Glutamatergic neuron (in vitro differentiated cells): ENCODE results near the gene CCDC3. TPM values are rescaled to one million over a fixed set of nuclear protein-coding genes. Genes with fewer than 3 reads are reported as not detected.
A peak's percentile ranks its signal among the peaks of the same experiment; 100 is the strongest.

Source experiments
- DNase-seq: peaks from one replicate; pipeline ENCODE4 v3.0.0; 2022
- H3K27ac Mint-ChIP-seq: one replicate; pipeline ENCODE4 v1.8.0; 2020; ENCODE audit warnings: mild to moderate bottlenecking, mixed read lengths, inconsistent platforms; ENCODE audit not compliant: unreplicated experiment
- H3K27me3 Mint-ChIP-seq: one replicate; pipeline ENCODE4 v1.8.0; 2020; ENCODE audit warnings: mild to moderate bottlenecking, moderate library complexity, mixed read lengths, inconsistent platforms; ENCODE audit not compliant: unreplicated experiment
- H3K36me3 Mint-ChIP-seq: one replicate; pipeline ENCODE4 v1.8.0; 2020; ENCODE audit warnings: mild to moderate bottlenecking, mixed read lengths, inconsistent platforms; ENCODE audit not compliant: unreplicated experiment
- H3K4me1 Mint-ChIP-seq: one replicate; pipeline ENCODE4 v1.8.0; 2020; ENCODE audit warnings: mild to moderate bottlenecking, low read depth, mixed read lengths, inconsistent platforms; ENCODE audit not compliant: unreplicated experiment
- H3K4me3 Mint-ChIP-seq: one replicate; pipeline ENCODE4 v1.8.0; 2020; ENCODE audit warnings: mild to moderate bottlenecking, mixed read lengths, inconsistent platforms; ENCODE audit not compliant: unreplicated experiment
- H3K9me3 Mint-ChIP-seq: one replicate; pipeline ENCODE4 v1.8.0; 2020; ENCODE audit warnings: mild to moderate bottlenecking, moderate library complexity, mixed read lengths, inconsistent platforms; ENCODE audit not compliant: unreplicated experiment
- CTCF ChIP-seq: fragments of 200-600 bp; sonication (generic); IDR thresholded peaks from one replicate; pipeline ENCODE4 v1.5.0; 2021; ENCODE audit not compliant: partially characterized antibody, unreplicated experiment
- total RNA-seq: library from RNA; stranded (reverse); fragmentation: NEBNext Ultra II Directional; extraction: Animal tissue kit (Norgen Biotek cat#: 25700); gene quantifications from one replicate; pipeline ENCODE4 v1.2.1, GENCODE V29; 2021; ENCODE audit not compliant: unreplicated experiment

The CCDC3 gene
- total RNA-seq, 1 donor from 2014 or later = 13.8 TPM

- Mint-ChIP-seq H3K4me1 (no peaks in the 10 kb centered on the region), H3K4me3 (peak overlapping the region; percentile 78), H3K36me3 (peaks cover 7% of the 10 kb centered on the region), H3K27ac (no peak overlapping the region), H3K9me3 (peaks cover 4% of the 10 kb centered on the region), H3K27me3 (peaks cover 15% of the 10 kb centered on the region)
- no peak for TF ChIP-seq CTCF
- DNase-seq = no peak
Measured at GRCh38 chr10:13003004-13003403, 1.5 kb upstream of the CCDC3 start.

GRCh38 chr10:13001887-13002212 is 337 bp upstream of the CCDC3 start:
- no peak for DNase-seq
- H3K27me3 Mint-ChIP-seq = peaks cover 13% of the 10 kb centered on the region

GRCh38 chr10:13000431-13000830 is 1.1 kb downstream of the CCDC3 start:
- Mint-ChIP-seq H3K4me3 (peak overlapping the region; percentile 82), H3K9me3 (peaks cover 4% of the 10 kb centered on the region), H3K27ac (no peak overlapping the region), H3K4me1 (no peaks in the 10 kb centered on the region), H3K36me3 (peaks cover 7% of the 10 kb centered on the region), H3K27me3 (peaks cover 13% of the 10 kb centered on the region)
- no peak for TF ChIP-seq CTCF
- DNase-seq = no peak

More at GRCh38 chr10:13001887-13002212, 337 bp upstream of the CCDC3 start:
- peak overlapping the region; percentile 78 for H3K4me3 Mint-ChIP-seq
- peaks cover 4% of the 10 kb centered on the region for H3K9me3 Mint-ChIP-seq
- no peaks in the 10 kb centered on the region for H3K4me1 Mint-ChIP-seq
- no peak for TF ChIP-seq CTCF
- peaks cover 7% of the 10 kb centered on the region for H3K36me3 Mint-ChIP-seq
- no peak overlapping the region for H3K27ac Mint-ChIP-seq

GRCh38 chr10:12999849-13000248 is 1.7 kb downstream of the CCDC3 start:
- H3K36me3 Mint-ChIP-seq = peaks cover 7% of the 10 kb centered on the region
- no peak for TF ChIP-seq CTCF
- peak overlapping the region; percentile 16 for H3K4me3 Mint-ChIP-seq
- H3K27me3 Mint-ChIP-seq = peaks cover 12% of the 10 kb centered on the region
- H3K27ac Mint-ChIP-seq = no peak overlapping the region
- no peak for DNase-seq
- peaks cover 3% of the 10 kb centered on the region for H3K9me3 Mint-ChIP-seq
- H3K4me1 Mint-ChIP-seq = no peaks in the 10 kb centered on the region

GRCh38 chr10:12995425-12995861 is 6.1 kb downstream of the CCDC3 start:
- no peaks in the 10 kb centered on the region for H3K9me3 Mint-ChIP-seq
- H3K4me3 Mint-ChIP-seq = no peak overlapping the region
- peaks cover 4% of the 10 kb centered on the region for H3K36me3 Mint-ChIP-seq
- TF ChIP-seq CTCF = no peak
- no peak for DNase-seq
- H3K27me3 Mint-ChIP-seq = peaks cover 6% of the 10 kb centered on the region
- no peaks in the 10 kb centered on the region for H3K4me1 Mint-ChIP-seq
- no peak overlapping the region for H3K27ac Mint-ChIP-seq
